HEK293T (cell line): ENCODE data around the gene NAMPT.

Experiments used
- ARNT ChIP-seq: fragments of 450-650 bp; IDR thresholded peaks from 2 replicates; pipeline ENCODE4 v1.6.1; 2017; ENCODE audit warnings: mild to moderate bottlenecking
- BHLHE40 ChIP-seq: fragments of 450-650 bp; IDR thresholded peaks from 2 replicates; pipeline ENCODE4 v1.6.1; 2016; ENCODE audit warnings: mild to moderate bottlenecking, moderate library complexity, borderline replicate concordance
- ELF4 ChIP-seq: fragments of 450-650 bp; IDR thresholded peaks from 2 replicates; pipeline ENCODE4 v1.6.1; 2017; ENCODE audit warnings: antibody characterized with exemption
- FOXA1 ChIP-seq: fragments of 450-650 bp; IDR thresholded peaks from 2 replicates; pipeline ENCODE4 v1.6.1; 2016; ENCODE audit warnings: mild to moderate bottlenecking
- FOXM1 ChIP-seq: fragments of 450-650 bp; IDR thresholded peaks from 2 replicates; pipeline ENCODE4 v1.6.1; 2017; ENCODE audit warnings: mild to moderate bottlenecking, borderline replicate concordance
- LEF1 ChIP-seq: fragments of 450-650 bp; IDR thresholded peaks from 2 replicates; pipeline ENCODE4 v1.6.1; 2017; ENCODE audit warnings: mild to moderate bottlenecking, borderline replicate concordance
- NFRKB ChIP-seq: fragments of 450-650 bp; IDR thresholded peaks from 2 replicates; pipeline ENCODE4 v1.6.1; 2016; ENCODE audit warnings: mild to moderate bottlenecking, moderate library complexity
- SP1 ChIP-seq: fragments of 450-650 bp; IDR thresholded peaks from 2 replicates; pipeline ENCODE4 v1.6.1; 2017
- SUZ12 ChIP-seq: fragments of 450-650 bp; IDR thresholded peaks from 2 replicates; pipeline ENCODE4 v1.6.1; 2016; ENCODE audit warnings: mild to moderate bottlenecking
- TF ChIP-seq, protein P1 (sequence below): fragments of 450-650 bp; IDR thresholded peaks from 2 replicates; pipeline ENCODE4 v1.6.1; 2016

DNA sequence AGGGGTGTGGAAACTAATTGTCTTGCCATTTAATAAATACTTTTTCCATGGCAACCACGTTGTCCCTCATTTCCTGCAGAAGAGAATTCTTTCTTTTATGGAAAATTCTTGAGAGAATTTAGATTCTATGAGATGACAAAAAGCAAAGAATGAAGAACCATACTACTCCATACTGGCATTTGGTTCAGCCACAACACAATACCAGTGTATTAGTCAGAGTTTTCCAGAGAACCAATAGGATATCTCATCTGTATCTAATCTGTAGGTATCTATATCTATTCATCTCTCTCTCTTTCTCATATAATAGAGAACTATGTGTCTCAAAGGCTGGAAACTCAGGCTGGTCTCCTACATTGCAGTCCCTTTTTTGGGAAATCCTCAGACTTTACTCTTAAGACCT is 44.6 kb upstream of the NAMPT start:
- TF ChIP-seq NFRKB (no peak), ARNT (no peak), ELF4 (no peak), FOXA1 (no peak), FOXM1 (no peak), BHLHE40 (no peak), SP1 (no peak), SUZ12 (no peak), LEF1 (no peak)
- TF ChIP-seq, protein P1, sequence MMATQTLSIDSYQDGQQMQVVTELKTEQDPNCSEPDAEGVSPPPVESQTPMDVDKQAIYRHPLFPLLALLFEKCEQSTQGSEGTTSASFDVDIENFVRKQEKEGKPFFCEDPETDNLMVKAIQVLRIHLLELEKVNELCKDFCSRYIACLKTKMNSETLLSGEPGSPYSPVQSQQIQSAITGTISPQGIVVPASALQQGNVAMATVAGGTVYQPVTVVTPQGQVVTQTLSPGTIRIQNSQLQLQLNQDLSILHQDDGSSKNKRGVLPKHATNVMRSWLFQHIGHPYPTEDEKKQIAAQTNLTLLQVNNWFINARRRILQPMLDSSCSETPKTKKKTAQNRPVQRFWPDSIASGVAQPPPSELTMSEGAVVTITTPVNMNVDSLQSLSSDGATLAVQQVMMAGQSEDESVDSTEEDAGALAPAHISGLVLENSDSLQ: no peak
